Inferior parietal cortex (tissue), 1 donor: ENCODE results near the gene ZIC2.
"Not testable (repeated sequence)": the region's sequence is repeated elsewhere in the genome, so short reads cannot be mapped to it uniquely, and the experiment has no call there.

ENCODE experiments used
- DNase-seq: peaks from one replicate; pipeline ENCODE4 v3.0.0-alpha.2; 2016; ENCODE audit errors: extremely low spot score

ZIC2 gene

GRCh38 chr13:99981735-99982035 lies at the start of gene ZIC2:
Gene ZIC2, plus strand, starts transcription at chr13:99981784. Its CDS starts 281 bp downstream, at chr13:99982065.
- no peak for DNase-seq

- no peak for DNase-seq
Observed at GRCh38 chr13:99932912-99933311, 48.7 kb upstream of the ZIC2 start.

GRCh38 chr13:99935772-99936171 lies 45.8 kb upstream of the ZIC2 start:
- no peak for DNase-seq

GRCh38 chr13:99938635-99939034 lies 42.9 kb upstream of the ZIC2 start:
- no peak for DNase-seq

GRCh38 chr13:99941086-99941485 lies 40.5 kb upstream of the ZIC2 start:
- DNase-seq: no peak

- no peak for DNase-seq
Observed at GRCh38 chr13:99941911-99942310, 39.7 kb upstream of the ZIC2 start.

GRCh38 chr13:99944102-99944501 lies 37.5 kb upstream of the ZIC2 start:
- DNase-seq: no peak

GRCh38 chr13:99944606-99945005 lies 37.0 kb upstream of the ZIC2 start:
- no peak for DNase-seq

GRCh38 chr13:99945515-99945914 lies 36.1 kb upstream of the ZIC2 start:
- not testable (repeated sequence) for DNase-seq

- DNase-seq: no peak
Observed at GRCh38 chr13:99947666-99948065, 33.9 kb upstream of the ZIC2 start.

- DNase-seq: no peak
Observed at GRCh38 chr13:99948411-99948810, 33.2 kb upstream of the ZIC2 start.

GRCh38 chr13:99948907-99949678 lies 32.5 kb upstream of the ZIC2 start:
- DNase-seq: no peak

- DNase-seq: no peak
Observed at GRCh38 chr13:99949679-99950413, 31.7 kb upstream of the ZIC2 start.

GRCh38 chr13:99951666-99952065 lies 29.9 kb upstream of the ZIC2 start:
- not testable (repeated sequence) for DNase-seq

GRCh38 chr13:99953138-99953755 lies 28.3 kb upstream of the ZIC2 start:
- no peak for DNase-seq

GRCh38 chr13:99955107-99955746 lies 26.4 kb upstream of the ZIC2 start:
- DNase-seq: no peak

- no peak for DNase-seq
Observed at GRCh38 chr13:99955747-99956472, 25.7 kb upstream of the ZIC2 start.

GRCh38 chr13:99956473-99957349 lies 24.9 kb upstream of the ZIC2 start:
- DNase-seq: no peak

GRCh38 chr13:99958406-99959126 lies 23.0 kb upstream of the ZIC2 start:
- no peak for DNase-seq

GRCh38 chr13:99959127-99959539 lies 22.5 kb upstream of the ZIC2 start:
- peak; percentile 70 for DNase-seq
